Astrocyte (in vitro differentiated cells and primary cell): ENCODE measurements around the gene CYGB.

Experiments
- EZH2 ChIP-seq: IDR thresholded peaks from 2 replicates; pipeline ENCODE4 v1.6.1; 2012; ENCODE audit warnings: mild to moderate bottlenecking, low read length, inconsistent platforms; ENCODE audit not compliant: insufficient read depth
- TF ChIP-seq, protein P1 (sequence below): IDR thresholded peaks from 2 replicates; pipeline ENCODE4 v1.5.1; 2011; ENCODE audit warnings: low read depth, mild to moderate bottlenecking, inconsistent platforms, low read length, moderate library complexity; ENCODE audit not compliant: insufficient read depth

DNA sequence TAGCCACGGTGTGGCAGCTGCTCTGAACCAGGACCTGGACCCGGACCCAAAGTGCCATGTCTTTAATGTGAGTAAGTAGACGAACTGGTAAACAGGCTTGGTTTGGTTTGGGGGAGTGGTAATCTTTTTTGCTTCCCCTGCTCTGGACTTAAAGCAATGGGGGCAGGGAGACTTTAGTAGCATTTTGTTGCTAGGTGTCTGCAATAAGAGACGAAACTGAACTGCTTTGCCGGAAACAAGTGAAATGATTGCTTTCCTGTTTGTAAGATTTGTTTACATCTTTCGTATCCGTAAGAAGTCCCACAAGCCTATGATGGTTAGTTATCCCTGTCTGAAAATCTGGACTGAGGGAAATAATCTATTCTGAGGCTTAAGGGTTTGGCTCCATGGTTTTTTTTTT, 23.8 kb upstream of the CYGB start:
- TF ChIP-seq, protein P1, sequence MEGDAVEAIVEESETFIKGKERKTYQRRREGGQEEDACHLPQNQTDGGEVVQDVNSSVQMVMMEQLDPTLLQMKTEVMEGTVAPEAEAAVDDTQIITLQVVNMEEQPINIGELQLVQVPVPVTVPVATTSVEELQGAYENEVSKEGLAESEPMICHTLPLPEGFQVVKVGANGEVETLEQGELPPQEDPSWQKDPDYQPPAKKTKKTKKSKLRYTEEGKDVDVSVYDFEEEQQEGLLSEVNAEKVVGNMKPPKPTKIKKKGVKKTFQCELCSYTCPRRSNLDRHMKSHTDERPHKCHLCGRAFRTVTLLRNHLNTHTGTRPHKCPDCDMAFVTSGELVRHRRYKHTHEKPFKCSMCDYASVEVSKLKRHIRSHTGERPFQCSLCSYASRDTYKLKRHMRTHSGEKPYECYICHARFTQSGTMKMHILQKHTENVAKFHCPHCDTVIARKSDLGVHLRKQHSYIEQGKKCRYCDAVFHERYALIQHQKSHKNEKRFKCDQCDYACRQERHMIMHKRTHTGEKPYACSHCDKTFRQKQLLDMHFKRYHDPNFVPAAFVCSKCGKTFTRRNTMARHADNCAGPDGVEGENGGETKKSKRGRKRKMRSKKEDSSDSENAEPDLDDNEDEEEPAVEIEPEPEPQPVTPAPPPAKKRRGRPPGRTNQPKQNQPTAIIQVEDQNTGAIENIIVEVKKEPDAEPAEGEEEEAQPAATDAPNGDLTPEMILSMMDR: no peak
- no peak for TF ChIP-seq EZH2
